ENCODE results near the gene PPP1R1A.

The PPP1R1A gene

DNA sequence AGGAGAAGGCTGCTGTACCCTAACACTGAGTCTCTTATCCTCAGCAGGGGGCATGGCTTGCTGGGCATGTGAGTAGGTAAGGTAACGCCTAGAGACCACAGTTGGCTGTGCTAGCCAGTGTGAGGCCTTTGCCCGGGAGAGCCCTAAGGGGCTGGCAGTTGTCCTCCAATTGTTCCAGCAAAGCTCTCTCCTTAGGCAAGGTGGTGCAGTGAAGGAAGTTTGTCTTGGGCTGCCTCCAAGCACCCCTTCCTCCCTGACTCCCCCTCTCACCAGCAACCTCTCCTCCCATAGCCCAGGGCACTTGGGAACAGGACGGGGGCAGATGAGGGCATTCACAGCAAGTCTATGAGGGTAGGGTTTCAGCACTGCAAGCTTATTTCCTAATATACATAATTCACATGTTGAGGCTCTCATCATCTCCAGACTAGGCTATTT is 23.3 kb upstream of the PPP1R1A start:
- Histone ChIP-seq H3K9ac (ENCODE audit: low read length) (no peak overlapping the region), H3K27ac (ENCODE audit: low read depth, low read length) (no peak overlapping the region), H3K36me3 (ENCODE audit: low read length) (no peaks in the 10 kb centered on the region), H2AFZ (ENCODE audit: low read depth, low read length, severe bottlenecking) (no peak overlapping the region), H3F3A (ENCODE audit: insufficient read depth) (no peaks in the 10 kb centered on the region), H4K20me1 (ENCODE audit: low read depth, low read length) (no peaks in the 10 kb centered on the region), H3K9me2 (replicated peaks; ENCODE audit: insufficient read depth, low read length) (no peaks in the 10 kb centered on the region), H3K4me3 (ENCODE audit: insufficient read depth, low read length, poor library complexity, severe bottlenecking) (no peak overlapping the region), H3K27me3 (ENCODE audit: low read length) (no peaks in the 10 kb centered on the region), H3K79me2 (ENCODE audit: insufficient read depth, low read length) (no peaks in the 10 kb centered on the region), H3K9me3 (ENCODE audit: insufficient read depth, low read length) (no peaks in the 10 kb centered on the region), H3K4me2 (ENCODE audit: low read depth, low read length, poor library complexity, severe bottlenecking) (no peak overlapping the region)
- TF ChIP-seq, protein P1, sequence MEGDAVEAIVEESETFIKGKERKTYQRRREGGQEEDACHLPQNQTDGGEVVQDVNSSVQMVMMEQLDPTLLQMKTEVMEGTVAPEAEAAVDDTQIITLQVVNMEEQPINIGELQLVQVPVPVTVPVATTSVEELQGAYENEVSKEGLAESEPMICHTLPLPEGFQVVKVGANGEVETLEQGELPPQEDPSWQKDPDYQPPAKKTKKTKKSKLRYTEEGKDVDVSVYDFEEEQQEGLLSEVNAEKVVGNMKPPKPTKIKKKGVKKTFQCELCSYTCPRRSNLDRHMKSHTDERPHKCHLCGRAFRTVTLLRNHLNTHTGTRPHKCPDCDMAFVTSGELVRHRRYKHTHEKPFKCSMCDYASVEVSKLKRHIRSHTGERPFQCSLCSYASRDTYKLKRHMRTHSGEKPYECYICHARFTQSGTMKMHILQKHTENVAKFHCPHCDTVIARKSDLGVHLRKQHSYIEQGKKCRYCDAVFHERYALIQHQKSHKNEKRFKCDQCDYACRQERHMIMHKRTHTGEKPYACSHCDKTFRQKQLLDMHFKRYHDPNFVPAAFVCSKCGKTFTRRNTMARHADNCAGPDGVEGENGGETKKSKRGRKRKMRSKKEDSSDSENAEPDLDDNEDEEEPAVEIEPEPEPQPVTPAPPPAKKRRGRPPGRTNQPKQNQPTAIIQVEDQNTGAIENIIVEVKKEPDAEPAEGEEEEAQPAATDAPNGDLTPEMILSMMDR (IDR thresholded peaks at IDR 0.05; ENCODE audit: insufficient read depth, low read length, poor library complexity, severe bottlenecking), result no peak
- TF ChIP-seq EZH2phosphoT487 (conservative IDR thresholded peaks at IDR 0.05; ENCODE audit: low read length), result no peak

DNA sequence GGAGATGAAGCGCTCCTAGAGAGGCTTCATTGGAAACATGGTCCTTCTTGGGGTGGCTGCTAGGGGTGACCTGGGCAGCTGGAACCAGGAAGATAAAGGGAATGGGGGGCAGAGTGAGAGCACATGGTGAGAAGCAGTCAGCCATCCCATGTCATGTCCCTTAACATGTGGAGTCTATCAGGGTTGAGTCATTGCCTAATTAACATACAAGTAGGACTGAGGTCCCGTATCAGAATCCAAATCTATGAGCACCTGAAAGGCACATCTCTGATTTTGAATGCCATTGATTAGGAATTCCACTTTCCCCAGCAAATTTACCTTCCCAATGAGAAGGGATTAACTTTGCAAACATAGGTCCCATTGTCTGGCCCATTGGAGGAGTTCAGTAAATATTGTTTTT is 20.3 kb upstream of the PPP1R1A start:
- Histone ChIP-seq H3K36me3 (ENCODE audit: low read length) (no peaks in the 10 kb centered on the region), H3K9me2 (replicated peaks; ENCODE audit: insufficient read depth, low read length) (no peaks in the 10 kb centered on the region), H3K27ac (ENCODE audit: low read depth, low read length) (no peak overlapping the region), H3K9me3 (ENCODE audit: insufficient read depth, low read length) (no peaks in the 10 kb centered on the region), H3K27me3 (ENCODE audit: low read length) (no peaks in the 10 kb centered on the region), H3F3A (ENCODE audit: insufficient read depth) (no peaks in the 10 kb centered on the region), H3K4me3 (ENCODE audit: insufficient read depth, low read length, poor library complexity, severe bottlenecking) (no peak overlapping the region), H3K79me2 (ENCODE audit: insufficient read depth, low read length) (no peaks in the 10 kb centered on the region), H3K4me2 (ENCODE audit: low read depth, low read length, poor library complexity, severe bottlenecking) (no peak overlapping the region), H2AFZ (ENCODE audit: low read depth, low read length, severe bottlenecking) (no peak overlapping the region), H3K9ac (ENCODE audit: low read length) (no peak overlapping the region), H4K20me1 (ENCODE audit: low read depth, low read length) (no peaks in the 10 kb centered on the region)
- TF ChIP-seq, protein P1 (IDR thresholded peaks at IDR 0.05; ENCODE audit: insufficient read depth, low read length, poor library complexity, severe bottlenecking), result no peak
- no peak for TF ChIP-seq EZH2phosphoT487 (conservative IDR thresholded peaks at IDR 0.05; ENCODE audit: low read length)

DNA sequence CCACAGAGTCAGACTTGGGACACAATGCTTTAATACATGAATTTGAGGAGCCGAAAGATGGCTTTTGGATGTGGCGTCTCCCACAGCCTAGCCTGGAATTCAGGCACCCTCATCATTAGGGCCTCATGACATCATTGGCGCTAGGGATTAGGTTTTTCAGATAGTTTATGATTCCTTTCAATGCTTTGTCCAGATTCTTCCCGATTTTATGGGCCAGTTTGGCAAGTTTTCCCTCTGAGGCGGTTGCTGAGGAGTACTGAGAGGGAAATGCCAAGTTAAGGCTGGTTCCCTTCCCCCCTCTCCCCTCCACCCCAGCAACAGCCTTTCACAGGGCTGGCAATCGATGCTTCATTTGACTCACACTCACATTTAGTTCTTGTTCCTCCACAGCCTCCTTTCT is 19.7 kb upstream of the PPP1R1A start:
- no peak overlapping the region for H2AFZ ChIP-seq (ENCODE audit: low read depth, low read length, severe bottlenecking)
- no peak overlapping the region for H3K4me3 ChIP-seq (ENCODE audit: insufficient read depth, low read length, poor library complexity, severe bottlenecking)
- H3K9ac ChIP-seq (ENCODE audit: low read length), result no peak overlapping the region
- no peak overlapping the region for H3K27ac ChIP-seq (ENCODE audit: low read depth, low read length)
- H3K9me2 ChIP-seq (replicated peaks; ENCODE audit: insufficient read depth, low read length), result no peaks in the 10 kb centered on the region
- TF ChIP-seq EZH2phosphoT487 (conservative IDR thresholded peaks at IDR 0.05; ENCODE audit: low read length), result no peak
- TF ChIP-seq, protein P1 (IDR thresholded peaks at IDR 0.05; ENCODE audit: insufficient read depth, low read length, poor library complexity, severe bottlenecking), result no peak
- H4K20me1 ChIP-seq (ENCODE audit: low read depth, low read length), result no peaks in the 10 kb centered on the region
- no peaks in the 10 kb centered on the region for H3K36me3 ChIP-seq (ENCODE audit: low read length)
- H3K27me3 ChIP-seq (ENCODE audit: low read length), result no peaks in the 10 kb centered on the region
- no peaks in the 10 kb centered on the region for H3F3A ChIP-seq (ENCODE audit: insufficient read depth)
- no peaks in the 10 kb centered on the region for H3K79me2 ChIP-seq (ENCODE audit: insufficient read depth, low read length)
- no peaks in the 10 kb centered on the region for H3K9me3 ChIP-seq (ENCODE audit: insufficient read depth, low read length)
- H3K4me2 ChIP-seq (ENCODE audit: low read depth, low read length, poor library complexity, severe bottlenecking), result no peak overlapping the region
